ENCODE results near the gene SPOCD1. TPM values are rescaled to one million over a fixed set of nuclear protein-coding genes. Genes with fewer than 3 reads are reported as not detected.

Gene SPOCD1
- total and polyA plus RNA-seq, 2 experiments from 2014 or later, result 1.4 to 7.3 TPM

DNA sequence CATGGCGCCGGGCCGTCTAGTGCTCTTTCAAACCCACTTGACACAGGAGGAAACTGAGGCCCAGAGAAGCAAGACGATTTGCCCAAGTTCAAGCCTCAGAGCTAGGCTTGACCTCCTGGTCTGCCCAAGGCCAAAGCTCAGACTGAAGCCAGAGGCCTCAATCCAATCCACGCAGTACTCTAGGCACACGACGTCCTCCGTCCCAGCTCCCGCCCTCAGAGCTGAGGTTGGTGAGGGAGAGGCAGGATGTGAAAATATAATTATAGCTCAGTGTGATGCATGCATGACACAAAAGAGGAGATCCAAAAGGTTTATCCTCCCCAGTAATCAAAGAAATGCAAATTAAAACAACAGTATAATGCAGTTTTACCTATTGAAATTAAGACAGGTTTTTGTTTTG is 36.1 kb downstream of the SPOCD1 start:
- Histone ChIP-seq H3K9me3 (ENCODE audit: low read depth) (no peaks in the 10 kb centered on the region), H3K27me3 (peaks cover 6% of the 10 kb centered on the region), H3K27ac (no peak overlapping the region), H3K36me3 (no peaks in the 10 kb centered on the region), H3K4me3 (no peak overlapping the region), H3K4me1 (ENCODE audit: low read depth) (peaks cover 34% of the 10 kb centered on the region)
- DNase-seq (ENCODE audit: low read depth in 1 of 2, low spot score in 1 of 2), result no peak
- no peak for TF ChIP-seq CTCF (IDR thresholded peaks at IDR 0.05; ENCODE audit: low read depth, low read length)

- no peak overlapping the region for H3K4me3 ChIP-seq
- H3K27ac ChIP-seq, result no peak overlapping the region
- no peak for DNase-seq (ENCODE audit: low read depth in 1 of 2, low spot score in 1 of 2)
- no peaks in the 10 kb centered on the region for H3K9me3 ChIP-seq (ENCODE audit: low read depth)
- peaks cover 34% of the 10 kb centered on the region for H3K4me1 ChIP-seq (ENCODE audit: low read depth)
- no peak for TF ChIP-seq CTCF (IDR thresholded peaks at IDR 0.05; ENCODE audit: low read depth, low read length)
- peaks cover 14% of the 10 kb centered on the region for H3K27me3 ChIP-seq
- H3K36me3 ChIP-seq, result no peaks in the 10 kb centered on the region
These were observed 36.9 kb downstream of the SPOCD1 start for GRCh38 chr1:31778763-31779488.

DNA sequence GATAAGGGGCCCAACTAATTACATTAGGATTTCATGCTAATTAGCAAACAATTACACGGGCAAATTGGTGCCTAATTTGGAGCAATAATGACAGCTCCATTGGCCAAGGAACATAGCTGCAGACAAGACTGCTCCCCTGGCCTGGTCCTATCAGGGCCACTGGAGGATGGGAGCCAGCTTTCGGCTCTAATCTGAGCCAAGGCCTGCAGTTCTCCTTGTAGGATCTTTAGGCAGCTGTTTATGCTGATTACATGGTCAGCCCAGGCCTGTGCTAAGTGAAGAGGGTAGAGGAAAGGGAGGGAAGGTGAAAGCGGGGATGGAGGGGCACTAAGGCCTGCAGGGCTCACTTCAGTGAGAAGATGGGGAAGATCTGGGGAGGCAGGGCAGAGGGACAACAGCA is 39.3 kb downstream of the SPOCD1 start:
- peaks cover 37% of the 10 kb centered on the region for H3K27me3 ChIP-seq
- no peak overlapping the region for H3K4me3 ChIP-seq
- H3K9me3 ChIP-seq (ENCODE audit: low read depth), result no peaks in the 10 kb centered on the region
- H3K4me1 ChIP-seq (ENCODE audit: low read depth), result peaks cover 28% of the 10 kb centered on the region
- DNase-seq (ENCODE audit: low read depth in 1 of 2, low spot score in 1 of 2), result no peak
- no peaks in the 10 kb centered on the region for H3K36me3 ChIP-seq
- no peak for TF ChIP-seq CTCF (IDR thresholded peaks at IDR 0.05; ENCODE audit: low read depth, low read length)
- H3K27ac ChIP-seq, result no peak overlapping the region

GRCh38 chr1:31776032-31776431 is 39.8 kb downstream of the SPOCD1 start:
- H3K27me3 ChIP-seq, result peaks cover 37% of the 10 kb centered on the region

DNA sequence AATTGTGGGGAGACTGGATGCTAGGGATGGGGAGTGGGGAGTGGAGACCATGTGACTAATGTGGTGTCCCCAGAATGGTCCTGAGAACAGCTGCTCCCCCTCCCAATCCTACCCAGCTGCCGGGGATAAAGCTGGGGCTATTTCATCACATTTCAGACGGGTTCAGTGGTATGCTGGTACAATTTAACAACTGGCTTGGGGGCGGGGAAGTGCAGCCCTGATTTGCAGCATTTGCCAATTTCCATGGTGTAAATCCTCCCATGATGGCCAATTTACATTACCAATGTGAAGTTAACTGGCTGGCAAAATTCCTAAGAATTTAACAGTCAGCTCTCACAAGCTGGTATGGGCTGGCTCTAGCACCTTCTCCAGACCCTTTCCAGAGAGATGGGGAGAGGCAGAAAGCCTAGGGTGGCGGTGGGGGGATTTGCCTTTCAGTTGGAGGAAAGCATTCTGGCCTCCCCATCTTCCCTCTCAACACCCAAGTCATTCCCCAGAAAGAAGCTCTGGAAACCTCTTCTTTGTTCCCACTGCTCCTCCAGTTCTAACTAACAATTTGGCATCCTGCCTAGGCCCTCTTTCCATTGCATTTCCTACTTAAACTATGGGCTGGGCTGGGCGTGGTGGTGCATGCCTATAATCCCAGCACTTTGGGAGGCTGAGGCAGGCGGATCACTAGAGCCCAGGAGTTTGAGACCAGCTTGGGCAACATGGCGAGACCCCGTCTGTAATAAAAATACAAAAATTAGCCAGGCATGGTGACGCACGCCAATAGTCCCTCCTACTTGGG is 40.4 kb downstream of the SPOCD1 start:
- Histone ChIP-seq H3K36me3 (no peaks in the 10 kb centered on the region), H3K4me3 (no peak overlapping the region), H3K9me3 (ENCODE audit: low read depth) (no peaks in the 10 kb centered on the region), H3K4me1 (ENCODE audit: low read depth) (peaks cover 26% of the 10 kb centered on the region), H3K27me3 (peaks cover 37% of the 10 kb centered on the region), H3K27ac (no peak overlapping the region)
- peak in 1 of 2 donors; percentile 40 for DNase-seq (ENCODE audit: low read depth in 1 of 2, low spot score in 1 of 2)
- no peak for TF ChIP-seq CTCF (IDR thresholded peaks at IDR 0.05; ENCODE audit: low read depth, low read length)

More at GRCh38 chr1:31776032-31776431, 39.8 kb downstream of the SPOCD1 start:
- no peaks in the 10 kb centered on the region for H3K36me3 ChIP-seq
- no peak overlapping the region for H3K4me3 ChIP-seq
- no peak overlapping the region for H3K27ac ChIP-seq
- no peak for TF ChIP-seq CTCF (IDR thresholded peaks at IDR 0.05; ENCODE audit: low read depth, low read length)
- no peak for DNase-seq (ENCODE audit: low read depth in 1 of 2, low spot score in 1 of 2)
- peaks cover 24% of the 10 kb centered on the region for H3K4me1 ChIP-seq (ENCODE audit: low read depth)
- no peaks in the 10 kb centered on the region for H3K9me3 ChIP-seq (ENCODE audit: low read depth)
